ENCODE data around the gene INCA1.

DNA sequence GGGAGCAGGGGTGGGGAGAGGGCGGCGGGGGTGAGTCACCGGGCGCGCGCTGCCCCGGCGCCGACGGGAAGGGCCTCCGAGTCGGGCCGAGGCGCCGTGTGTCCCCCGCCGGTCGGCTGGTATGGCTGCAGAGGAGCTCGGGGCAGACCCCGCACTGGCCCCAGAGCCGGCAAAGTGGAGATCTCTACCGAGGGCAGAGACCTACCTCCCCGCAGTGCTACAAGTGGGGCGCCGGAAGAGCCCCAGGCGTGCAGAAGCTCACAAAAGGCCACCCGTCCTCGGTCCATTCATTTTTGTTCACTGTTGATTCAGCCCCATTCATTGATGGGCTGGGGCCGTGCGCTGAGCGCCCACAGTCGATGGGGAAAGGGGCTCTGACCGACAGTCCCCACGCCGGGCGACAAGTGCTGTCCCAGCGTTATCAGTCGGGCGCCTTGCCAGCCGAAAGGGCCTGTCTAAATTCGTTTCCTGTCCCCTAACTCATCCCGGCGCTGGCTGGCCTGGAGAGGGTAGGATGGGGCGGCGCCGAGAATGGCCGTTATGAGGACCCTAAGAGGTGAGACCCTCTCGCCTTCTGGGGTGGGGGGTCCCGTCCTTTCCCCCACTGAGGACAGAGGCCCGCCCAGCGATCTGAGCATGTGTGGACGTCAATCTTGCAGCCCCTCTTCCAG, 47.1 kb downstream of the INCA1 start:
- TF ChIP-seq, protein P1, sequence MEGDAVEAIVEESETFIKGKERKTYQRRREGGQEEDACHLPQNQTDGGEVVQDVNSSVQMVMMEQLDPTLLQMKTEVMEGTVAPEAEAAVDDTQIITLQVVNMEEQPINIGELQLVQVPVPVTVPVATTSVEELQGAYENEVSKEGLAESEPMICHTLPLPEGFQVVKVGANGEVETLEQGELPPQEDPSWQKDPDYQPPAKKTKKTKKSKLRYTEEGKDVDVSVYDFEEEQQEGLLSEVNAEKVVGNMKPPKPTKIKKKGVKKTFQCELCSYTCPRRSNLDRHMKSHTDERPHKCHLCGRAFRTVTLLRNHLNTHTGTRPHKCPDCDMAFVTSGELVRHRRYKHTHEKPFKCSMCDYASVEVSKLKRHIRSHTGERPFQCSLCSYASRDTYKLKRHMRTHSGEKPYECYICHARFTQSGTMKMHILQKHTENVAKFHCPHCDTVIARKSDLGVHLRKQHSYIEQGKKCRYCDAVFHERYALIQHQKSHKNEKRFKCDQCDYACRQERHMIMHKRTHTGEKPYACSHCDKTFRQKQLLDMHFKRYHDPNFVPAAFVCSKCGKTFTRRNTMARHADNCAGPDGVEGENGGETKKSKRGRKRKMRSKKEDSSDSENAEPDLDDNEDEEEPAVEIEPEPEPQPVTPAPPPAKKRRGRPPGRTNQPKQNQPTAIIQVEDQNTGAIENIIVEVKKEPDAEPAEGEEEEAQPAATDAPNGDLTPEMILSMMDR (conservative IDR thresholded peaks at IDR 0.05; ENCODE audit: low read length) = no peak
- TF ChIP-seq EZH2phosphoT487 (IDR thresholded peaks at IDR 0.05; ENCODE audit: borderline replicate concordance, low read depth, low read length) = no peak

Measured in OCI-LY7 (cell line).